GM18867 (cell line): ENCODE data around the gene PCGF6.
"Not testable (repeated sequence)": the region's sequence is repeated elsewhere in the genome, so short reads cannot be mapped to it uniquely, and the experiment has no call there.

ENCODE experiments used
- ATAC-seq: cut with Tn5 transposase; IDR thresholded peaks from one replicate; pipeline ENCODE4 v1.9.1; 2021; ENCODE audit warnings: mild to moderate bottlenecking, moderate library complexity; ENCODE audit not compliant: unreplicated experiment

PCGF6 gene

GRCh38 chr10:103350517-103351260 lies at the start of gene PCGF6:
Gene PCGF6 (minus strand): TSS chr10:103351140. CDS start chr10:103351066, 74 bp downstream.
- peak; percentile 79 for ATAC-seq

GRCh38 chr10:103397191-103397825 lies 46.4 kb upstream of the PCGF6 start:
- ATAC-seq, result no peak

GRCh38 chr10:103396789-103397087 lies 45.8 kb upstream of the PCGF6 start:
- peak; percentile 4 for ATAC-seq

GRCh38 chr10:103396067-103396788 lies 45.3 kb upstream of the PCGF6 start, which contains the start of the genes ATP5MK and PDCD11:
Gene ATP5MK (minus strand): TSS chr10:103396475. CDS start chr10:103392457, 4,018 bp downstream.
Gene PDCD11 (plus strand): TSS chr10:103396626. CDS start chr10:103398427, 1,801 bp downstream.
- peak; percentile 98 for ATAC-seq

GRCh38 chr10:103395754-103396066 lies 44.8 kb upstream of the PCGF6 start:
- no peak for ATAC-seq

GRCh38 chr10:103394180-103394579 lies 43.2 kb upstream of the PCGF6 start:
- ATAC-seq, result no peak

GRCh38 chr10:103382769-103383168 lies 31.8 kb upstream of the PCGF6 start:
- ATAC-seq, result peak; percentile 49

- ATAC-seq, result no peak
These were observed 23.3 kb upstream of the PCGF6 start for GRCh38 chr10:103374263-103374662.

GRCh38 chr10:103373544-103373943 lies 22.6 kb upstream of the PCGF6 start:
- no peak for ATAC-seq

- peak; percentile 59 for ATAC-seq
These were observed 17.0 kb upstream of the PCGF6 start, which contains the start of gene TAF5 for GRCh38 chr10:103367782-103368518. Gene TAF5 (plus strand): TSS chr10:103367976. CDS start chr10:103367990, 14 bp downstream.

GRCh38 chr10:103367379-103367781 lies 16.4 kb upstream of the PCGF6 start:
- ATAC-seq, result no peak

- ATAC-seq, result not testable (repeated sequence)
These were observed 9.9 kb upstream of the PCGF6 start for GRCh38 chr10:103360791-103361190.

GRCh38 chr10:103359493-103359892 lies 8.6 kb upstream of the PCGF6 start:
- ATAC-seq, result not testable (repeated sequence)

GRCh38 chr10:103355906-103356599 lies 5.1 kb upstream of the PCGF6 start:
- no peak for ATAC-seq

- ATAC-seq, result not testable (repeated sequence)
These were observed 3.6 kb upstream of the PCGF6 start for GRCh38 chr10:103354567-103354966.

GRCh38 chr10:103353281-103353680 lies 2.3 kb upstream of the PCGF6 start:
- no peak for ATAC-seq

GRCh38 chr10:103350175-103350516 lies 794 bp downstream of the PCGF6 start:
- no peak for ATAC-seq

GRCh38 chr10:103336370-103336769 lies 14.6 kb downstream of the PCGF6 start:
- ATAC-seq, result no peak

- no peak for ATAC-seq
These were observed 16.4 kb downstream of the PCGF6 start for GRCh38 chr10:103334567-103334966.

- no peak for ATAC-seq
These were observed 16.9 kb downstream of the PCGF6 start for GRCh38 chr10:103333934-103334520.
